Measurements from ENCODE around the gene NRARP. TPM values are rescaled to one million over a fixed set of nuclear protein-coding genes. Genes with fewer than 3 reads are reported as not detected.
"Not testable (repeated sequence)": the region's sequence is repeated elsewhere in the genome, so short reads cannot be mapped to it uniquely, and the experiment has no call there.

NRARP gene
- total and polyA plus RNA-seq, 2 experiments from 2014 or later, result 0.32 TPM; not detected in 1

DNA sequence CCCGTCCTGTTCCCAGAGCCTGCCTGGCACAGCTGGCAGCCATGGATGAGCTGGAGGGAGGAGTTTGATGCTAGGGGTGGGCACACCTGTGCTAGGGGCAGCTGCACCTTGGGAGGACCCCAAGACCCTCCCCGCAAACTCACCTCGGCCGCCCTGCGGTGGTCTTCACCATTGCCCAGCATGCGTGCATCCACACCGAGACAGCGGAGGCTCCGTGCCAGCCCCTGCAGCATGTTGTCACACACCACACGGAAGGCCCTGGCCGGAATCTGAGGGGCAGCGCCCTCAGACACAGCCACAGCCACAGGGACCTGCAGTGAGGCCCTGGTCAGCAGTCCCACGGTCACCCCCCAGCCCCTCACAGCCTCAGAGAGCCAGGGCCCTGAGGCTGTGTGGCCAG, 45.9 kb upstream of the NRARP start:
- 84 to 86% methylated on average over 13 of the region's 13 CpGs for WGBS, 2 experiments (ENCODE audit: low coverage in 1 of 2, low lambda C conversion rate in 2 of 2, missing lambda C conversion rate in 2 of 2)
- no peak overlapping the region for H3K9ac ChIP-seq
- TF ChIP-seq EZH2 (IDR thresholded peaks at IDR 0.05; ENCODE audit: insufficient read depth, poor library complexity, severe bottlenecking) (no peak), EZH2phosphoT487 (IDR thresholded peaks at IDR 0.05; ENCODE audit: insufficient read depth, low read depth) (no peak)
- no peaks in the 10 kb centered on the region for H3K36me3 ChIP-seq (ENCODE audit: low read depth)
- no peaks in the 10 kb centered on the region for H4K20me1 ChIP-seq (ENCODE audit: insufficient read depth)
- H3K4me3 ChIP-seq, result no peak overlapping the region
- no peaks in the 10 kb centered on the region for H3F3A ChIP-seq (ENCODE audit: insufficient read depth)
- H3K9me2 ChIP-seq (ENCODE audit: insufficient read depth), result no peaks in the 10 kb centered on the region
- H3K4me1 ChIP-seq (ENCODE audit: insufficient read depth), result no peaks in the 10 kb centered on the region
- no peaks in the 10 kb centered on the region for H3K27me3 ChIP-seq (replicated peaks; ENCODE audit: insufficient read depth)
- in situ Hi-C loops (cut with MboI), result no loop called here
- DNase-seq, result no peak
- H3K27ac ChIP-seq, result no peak overlapping the region
- H3K4me2 ChIP-seq (ENCODE audit: unreplicated experiment), result no peak overlapping the region
- no peaks in the 10 kb centered on the region for H3K9me3 ChIP-seq (ENCODE audit: low read depth)
- no peaks in the 10 kb centered on the region for H3K79me2 ChIP-seq (ENCODE audit: insufficient read depth)
- no peak overlapping the region for H2AFZ ChIP-seq

DNA sequence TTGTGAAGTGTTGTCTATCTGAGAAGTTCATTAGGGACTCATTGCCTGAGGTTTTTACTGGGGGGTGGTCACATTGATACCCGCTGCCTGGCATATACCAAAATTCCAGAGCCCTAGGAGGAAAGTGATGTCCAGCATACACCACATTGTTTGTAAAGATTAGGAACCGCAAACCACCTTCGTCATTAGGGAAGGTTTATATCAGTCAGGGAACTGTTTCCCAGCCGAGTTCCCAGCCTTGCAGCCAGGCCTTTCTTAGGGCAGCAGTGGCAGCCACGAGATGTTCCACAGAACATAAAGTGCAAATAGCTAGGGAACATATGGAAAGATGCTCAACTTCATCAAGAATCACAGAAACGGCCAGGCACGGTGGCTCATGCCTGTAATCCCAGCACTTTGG, 40.4 kb upstream of the NRARP start:
- TF ChIP-seq EZH2phosphoT487 (IDR thresholded peaks at IDR 0.05; ENCODE audit: insufficient read depth, low read depth) (no peak), EZH2 (IDR thresholded peaks at IDR 0.05; ENCODE audit: insufficient read depth, poor library complexity, severe bottlenecking) (no peak)
- Histone ChIP-seq H3K9me2 (ENCODE audit: insufficient read depth) (no peaks in the 10 kb centered on the region), H3K36me3 (ENCODE audit: low read depth) (no peaks in the 10 kb centered on the region), H3K4me2 (ENCODE audit: unreplicated experiment) (no peak overlapping the region), H3K27me3 (replicated peaks; ENCODE audit: insufficient read depth) (no peaks in the 10 kb centered on the region), H2AFZ (no peak overlapping the region), H3K79me2 (ENCODE audit: insufficient read depth) (no peaks in the 10 kb centered on the region), H3K27ac (no peak overlapping the region), H3K4me3 (no peak overlapping the region), H4K20me1 (ENCODE audit: insufficient read depth) (no peaks in the 10 kb centered on the region), H3F3A (ENCODE audit: insufficient read depth) (no peaks in the 10 kb centered on the region), H3K9ac (no peak overlapping the region), H3K9me3 (ENCODE audit: low read depth) (no peaks in the 10 kb centered on the region), H3K4me1 (ENCODE audit: insufficient read depth) (no peaks in the 10 kb centered on the region)
- in situ Hi-C loops (cut with MboI), result no loop called here
- 70% methylated on average over 7 of the region's 7 CpGs for WGBS, 2 experiments (ENCODE audit: low coverage in 1 of 2, low lambda C conversion rate in 2 of 2, missing lambda C conversion rate in 2 of 2)
- no peak for DNase-seq

DNA sequence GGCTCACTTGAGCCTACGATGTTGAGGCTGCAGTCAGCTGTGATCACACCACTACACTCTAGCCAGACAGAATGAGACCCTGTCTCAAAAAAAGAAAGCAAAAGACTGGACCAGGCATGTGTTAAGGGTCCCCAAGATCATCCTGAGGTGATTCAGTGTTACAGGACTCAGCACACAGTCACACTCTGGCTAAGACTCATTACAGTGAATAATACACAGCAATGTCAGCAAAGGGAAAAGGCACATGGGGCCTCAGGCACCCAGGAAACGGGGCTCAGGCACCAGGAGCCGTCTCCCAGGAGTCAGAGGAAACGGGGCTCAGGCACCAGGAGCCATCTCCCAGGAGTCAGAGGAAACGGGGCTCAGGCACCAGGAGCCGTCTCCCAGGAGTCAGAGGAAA, 39.2 kb upstream of the NRARP start:
- TF ChIP-seq EZH2 (IDR thresholded peaks at IDR 0.05; ENCODE audit: insufficient read depth, poor library complexity, severe bottlenecking) (no peak), EZH2phosphoT487 (IDR thresholded peaks at IDR 0.05; ENCODE audit: insufficient read depth, low read depth) (no peak)
- Histone ChIP-seq H3K79me2 (ENCODE audit: insufficient read depth) (no peaks in the 10 kb centered on the region), H3K4me2 (ENCODE audit: unreplicated experiment) (no peak overlapping the region), H3K9ac (no peak overlapping the region), H3K36me3 (ENCODE audit: low read depth) (no peaks in the 10 kb centered on the region), H3K9me2 (ENCODE audit: insufficient read depth) (no peaks in the 10 kb centered on the region), H2AFZ (no peak overlapping the region), H3K9me3 (ENCODE audit: low read depth) (no peaks in the 10 kb centered on the region), H3K27ac (no peak overlapping the region), H3K27me3 (replicated peaks; ENCODE audit: insufficient read depth) (no peaks in the 10 kb centered on the region), H3K4me1 (ENCODE audit: insufficient read depth) (no peaks in the 10 kb centered on the region), H3K4me3 (no peak overlapping the region), H3F3A (ENCODE audit: insufficient read depth) (no peaks in the 10 kb centered on the region), H4K20me1 (ENCODE audit: insufficient read depth) (no peaks in the 10 kb centered on the region)
- no peak for DNase-seq
- in situ Hi-C loops (cut with MboI), result no loop called here
- 37 to 52% methylated on average over 4 to 5 of the region's 6 CpGs for WGBS, 2 experiments (ENCODE audit: low coverage in 1 of 2, low lambda C conversion rate in 2 of 2, missing lambda C conversion rate in 2 of 2)

DNA sequence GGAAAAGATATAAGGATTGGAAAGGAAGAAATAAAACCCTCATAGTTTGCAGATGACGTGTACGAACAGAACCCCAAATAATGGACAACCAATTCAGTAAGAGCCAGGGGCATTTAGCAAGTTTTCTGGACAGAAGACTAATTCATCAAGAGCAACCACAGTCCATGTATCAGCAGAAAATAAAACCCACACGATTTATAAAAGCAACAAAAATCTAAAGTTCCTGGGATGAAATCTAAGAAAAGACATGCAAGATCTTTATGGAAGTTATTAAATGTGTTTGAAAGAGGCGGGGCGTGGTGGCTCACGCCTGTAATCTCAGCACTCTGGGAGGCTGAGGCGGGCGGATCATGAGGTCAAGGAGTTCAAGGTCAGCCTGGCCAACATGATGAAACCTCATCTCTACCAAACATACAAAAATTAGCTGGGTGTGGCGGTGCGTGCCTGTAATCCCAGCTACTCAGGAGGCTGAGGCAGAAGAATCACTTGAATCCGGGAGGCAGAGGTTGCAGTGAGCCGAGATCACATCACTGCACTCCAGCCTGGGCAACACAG, 37.9 kb upstream of the NRARP start:
- H3K4me1 ChIP-seq (ENCODE audit: insufficient read depth); H3K9me2 ChIP-seq (ENCODE audit: insufficient read depth); H3K79me2 ChIP-seq (ENCODE audit: insufficient read depth); H3K27ac ChIP-seq; DNase-seq; in situ Hi-C loops (cut with MboI); H3K4me3 ChIP-seq; H3K27me3 ChIP-seq (replicated peaks; ENCODE audit: insufficient read depth); H3K4me2 ChIP-seq (ENCODE audit: unreplicated experiment); H3K9ac ChIP-seq; H3K36me3 ChIP-seq (ENCODE audit: low read depth); H3K9me3 ChIP-seq (ENCODE audit: low read depth); H3F3A ChIP-seq (ENCODE audit: insufficient read depth); H2AFZ ChIP-seq; H4K20me1 ChIP-seq (ENCODE audit: insufficient read depth): not testable (repeated sequence)
- WGBS, 2 experiments (ENCODE audit: low coverage in 1 of 2, low lambda C conversion rate in 2 of 2, missing lambda C conversion rate in 2 of 2), result 74 to 77% methylated on average over 12 of the region's 12 CpGs

Measured in GM23248 (cell line).